MM.1S (cell line): Measurements from ENCODE around the gene TRIM29.

ENCODE experiments used
- EZH2phosphoT487 ChIP-seq: fragments of 300-600 bp; sonication (generic); IDR thresholded peaks from 2 replicates; pipeline ENCODE4 v1.6.1; 2018; ENCODE audit warnings: antibody characterized with exemption, low read length
- TF ChIP-seq, protein P1 (sequence below): fragments of 300-600 bp; sonication (generic); IDR thresholded peaks from 2 replicates; pipeline ENCODE4 v1.5.1; 2016; ENCODE audit warnings: antibody characterized with exemption, low read length, mixed read lengths

DNA sequence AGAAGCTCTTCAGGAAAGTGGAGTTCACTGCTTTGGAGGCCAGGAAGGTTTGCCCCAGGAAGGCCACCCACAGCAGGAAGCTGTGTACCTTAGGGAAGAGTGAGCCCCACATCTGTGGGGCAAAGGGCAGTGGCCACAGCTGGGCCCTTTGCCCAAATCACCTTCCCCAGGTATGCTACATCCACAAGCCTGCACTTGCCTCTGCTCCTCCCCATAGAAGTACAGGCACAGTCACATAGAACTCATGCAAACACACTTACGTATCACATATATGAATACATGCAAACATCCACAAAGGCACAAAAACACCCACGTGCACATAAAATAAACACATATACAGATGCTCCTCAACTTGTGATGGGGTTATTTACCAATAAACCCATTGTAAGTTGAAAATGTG is 2.1 kb downstream of the TRIM29 start:
- TF ChIP-seq, protein P1, sequence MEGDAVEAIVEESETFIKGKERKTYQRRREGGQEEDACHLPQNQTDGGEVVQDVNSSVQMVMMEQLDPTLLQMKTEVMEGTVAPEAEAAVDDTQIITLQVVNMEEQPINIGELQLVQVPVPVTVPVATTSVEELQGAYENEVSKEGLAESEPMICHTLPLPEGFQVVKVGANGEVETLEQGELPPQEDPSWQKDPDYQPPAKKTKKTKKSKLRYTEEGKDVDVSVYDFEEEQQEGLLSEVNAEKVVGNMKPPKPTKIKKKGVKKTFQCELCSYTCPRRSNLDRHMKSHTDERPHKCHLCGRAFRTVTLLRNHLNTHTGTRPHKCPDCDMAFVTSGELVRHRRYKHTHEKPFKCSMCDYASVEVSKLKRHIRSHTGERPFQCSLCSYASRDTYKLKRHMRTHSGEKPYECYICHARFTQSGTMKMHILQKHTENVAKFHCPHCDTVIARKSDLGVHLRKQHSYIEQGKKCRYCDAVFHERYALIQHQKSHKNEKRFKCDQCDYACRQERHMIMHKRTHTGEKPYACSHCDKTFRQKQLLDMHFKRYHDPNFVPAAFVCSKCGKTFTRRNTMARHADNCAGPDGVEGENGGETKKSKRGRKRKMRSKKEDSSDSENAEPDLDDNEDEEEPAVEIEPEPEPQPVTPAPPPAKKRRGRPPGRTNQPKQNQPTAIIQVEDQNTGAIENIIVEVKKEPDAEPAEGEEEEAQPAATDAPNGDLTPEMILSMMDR: no peak
- TF ChIP-seq EZH2phosphoT487: no peak
